CD1c-positive myeloid dendritic cell (primary cell): ENCODE data around the gene NDUFA13.
"Not testable (repeated sequence)": the region's sequence is repeated elsewhere in the genome, so short reads cannot be mapped to it uniquely, and the experiment has no call there.

ENCODE experiments used
- DNase-seq: peaks from one replicate; pipeline ENCODE4 v3.0.0-alpha.2; 2016; ENCODE audit errors: extremely low spot score

The NDUFA13 gene

DNA sequence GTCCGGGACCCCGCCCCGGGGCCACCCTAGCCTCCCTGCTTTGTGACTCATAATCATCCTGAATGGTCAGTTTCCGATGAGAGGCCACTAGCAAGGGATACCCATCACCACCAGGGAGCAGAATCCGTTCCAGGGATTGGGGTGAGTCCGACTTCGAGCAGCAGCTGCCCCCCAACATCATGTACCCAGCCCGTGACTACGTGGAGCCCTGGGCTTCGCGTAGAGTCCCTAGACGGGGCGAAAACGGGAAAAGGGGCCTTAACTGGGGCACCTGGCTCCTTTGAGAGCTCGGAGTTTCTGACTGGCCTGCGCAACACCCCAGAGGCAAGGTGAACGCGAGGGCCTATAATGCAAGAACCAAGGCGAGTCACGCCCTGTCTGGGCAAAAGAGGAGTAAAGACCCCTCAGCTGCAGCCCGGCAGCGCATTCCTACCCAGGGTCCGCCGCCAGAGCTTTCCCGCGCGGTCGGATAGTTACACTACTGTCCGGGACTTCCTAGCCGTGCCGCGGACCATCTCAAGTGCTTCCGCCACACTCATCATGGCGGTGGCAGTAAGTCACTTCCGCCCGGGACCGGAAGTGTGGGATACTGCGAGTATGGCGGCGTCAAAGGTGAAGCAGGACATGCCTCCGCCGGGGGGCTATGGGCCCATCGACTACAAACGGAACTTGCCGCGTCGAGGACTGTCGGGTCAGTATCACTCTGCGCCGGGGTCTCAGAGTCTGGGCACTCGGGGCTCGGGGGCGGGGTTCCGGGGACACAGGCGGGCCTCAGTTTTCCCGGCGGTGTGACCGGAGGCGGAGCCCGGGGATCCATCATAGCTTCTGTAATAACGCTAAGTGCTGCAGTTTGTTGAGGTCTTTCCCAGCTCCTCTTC is at the start of gene NDUFA13:
Gene NDUFA13, plus strand, starts transcription at position 584 of the 878 bp plus-strand sequence. Its CDS starts 14 bp downstream, at position 598.
- DNase-seq: peak; percentile 97

DNA sequence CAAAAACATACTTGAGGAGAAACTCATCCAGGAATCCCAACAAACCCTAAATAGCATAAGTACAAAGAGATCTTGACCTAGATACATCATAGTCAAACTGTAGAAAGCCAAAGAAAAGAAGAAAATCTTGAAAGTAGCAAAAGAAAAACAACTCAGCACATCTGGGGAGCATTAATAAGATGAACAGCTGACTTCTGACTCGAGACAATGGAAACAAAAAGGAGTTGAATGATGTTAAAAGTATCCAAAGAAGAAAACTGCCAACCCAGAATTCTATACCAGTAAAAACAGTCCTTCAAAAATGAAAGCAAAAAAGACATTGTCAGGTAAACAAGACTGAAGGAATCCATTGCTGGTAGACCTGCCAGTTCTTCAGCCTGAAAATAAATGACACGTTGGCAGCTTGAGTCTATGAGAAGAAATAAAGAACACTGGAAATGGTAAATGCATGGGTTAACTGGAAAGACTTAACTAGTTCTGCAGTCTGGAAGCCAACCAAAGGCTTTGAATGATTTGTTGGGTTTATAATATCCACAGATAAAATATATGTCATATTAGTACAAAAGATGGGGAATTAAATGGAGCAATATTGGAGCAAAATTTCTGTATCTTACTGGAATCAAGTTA is 47.5 kb upstream of the NDUFA13 start:
- no peak for DNase-seq

DNA sequence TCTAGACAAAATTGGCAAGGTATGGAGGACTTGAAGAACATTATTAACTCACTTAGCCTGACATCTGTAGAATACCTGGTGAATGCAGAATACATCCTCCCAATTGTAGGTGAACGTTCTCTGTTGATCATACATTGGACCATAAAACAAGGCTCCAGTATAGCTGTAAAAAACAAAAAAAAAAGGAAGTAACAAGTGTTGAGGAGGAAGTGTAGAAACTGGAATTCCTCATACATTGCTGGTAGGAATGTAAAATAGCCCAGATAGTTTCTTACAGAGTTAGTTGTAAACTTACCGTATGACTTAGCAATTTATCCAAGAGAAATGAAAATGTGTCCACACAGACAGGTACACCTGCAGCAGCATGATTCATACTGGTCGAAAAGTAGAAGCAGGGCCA is 45.4 kb upstream of the NDUFA13 start:
- peak; percentile 42 for DNase-seq

DNA sequence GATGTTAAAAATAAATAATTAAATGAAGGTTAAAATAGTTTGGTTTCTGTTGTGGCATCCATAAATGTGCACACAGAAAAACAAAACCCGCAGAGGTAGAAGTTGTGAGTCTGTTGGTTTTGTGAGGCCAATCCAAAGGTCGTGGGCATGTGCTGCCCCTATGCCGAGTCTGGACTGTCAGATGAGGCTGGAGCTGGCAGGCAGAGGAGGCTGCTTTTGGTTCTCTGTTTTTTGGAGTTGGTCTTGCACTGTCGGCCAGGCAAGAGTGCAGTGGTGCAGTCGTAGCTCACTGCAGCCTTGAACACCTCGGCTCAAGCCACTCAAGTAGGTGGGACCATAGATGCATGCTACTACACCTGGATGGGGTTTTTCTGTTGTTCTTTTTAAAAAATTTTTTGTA is 44.3 kb upstream of the NDUFA13 start:
- no peak for DNase-seq

DNA sequence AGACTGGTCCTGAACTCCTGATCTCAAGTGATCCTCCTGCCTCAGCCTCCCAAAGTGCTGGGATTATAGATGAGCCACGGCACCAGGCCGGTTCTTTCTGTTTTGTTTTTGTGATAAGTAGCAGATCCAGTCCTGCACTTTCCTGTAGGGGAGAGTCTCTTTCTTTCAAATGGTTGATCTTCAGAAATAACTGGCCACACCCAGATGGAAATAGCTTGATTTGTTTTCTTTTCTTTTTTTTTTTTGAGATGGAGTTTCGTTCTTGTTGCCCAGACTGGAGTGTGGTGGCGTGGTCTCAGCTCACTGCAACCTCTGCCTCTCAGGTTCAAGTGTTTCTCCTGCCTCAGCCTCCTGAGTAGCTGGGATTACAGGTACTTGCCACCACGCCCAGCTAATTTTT is 43.9 kb upstream of the NDUFA13 start:
- not testable (repeated sequence) for DNase-seq

DNA sequence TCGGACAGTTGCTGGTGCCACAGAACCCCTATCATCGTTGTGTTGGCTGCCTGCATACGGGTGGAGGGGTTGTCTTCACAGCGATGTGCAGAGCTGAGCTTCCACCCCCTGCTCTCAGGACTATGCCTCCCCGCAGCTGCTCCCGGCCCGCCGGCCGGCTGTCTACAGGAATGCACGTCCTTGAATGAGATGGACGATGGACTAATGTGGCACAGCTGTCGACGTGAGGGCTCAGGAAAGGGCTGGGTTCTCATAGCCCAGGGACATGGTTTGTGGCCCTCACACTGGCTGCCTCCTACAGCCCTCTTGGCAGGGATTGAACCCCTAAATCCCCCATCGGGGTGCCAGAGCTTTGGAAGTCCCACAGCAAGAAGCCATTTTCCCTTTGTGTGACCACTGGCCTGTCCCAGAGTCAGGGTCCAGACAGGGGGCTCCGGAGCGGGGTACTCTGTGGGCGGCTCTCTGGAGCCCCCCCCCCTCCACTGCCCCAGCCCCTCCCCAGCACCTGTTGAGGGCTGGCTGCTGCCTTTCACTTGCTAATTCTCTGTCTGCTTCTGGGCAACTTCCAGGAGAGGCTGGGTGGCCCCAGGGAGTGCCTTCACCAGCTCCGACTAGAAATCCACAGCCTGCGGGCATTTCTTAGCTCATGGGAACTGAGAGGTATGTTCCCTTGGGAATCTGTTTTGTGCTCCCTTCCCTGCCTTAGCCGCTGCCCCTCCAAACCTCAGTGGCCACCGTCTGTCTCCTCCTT is 40.8 kb upstream of the NDUFA13 start:
- DNase-seq: no peak

DNA sequence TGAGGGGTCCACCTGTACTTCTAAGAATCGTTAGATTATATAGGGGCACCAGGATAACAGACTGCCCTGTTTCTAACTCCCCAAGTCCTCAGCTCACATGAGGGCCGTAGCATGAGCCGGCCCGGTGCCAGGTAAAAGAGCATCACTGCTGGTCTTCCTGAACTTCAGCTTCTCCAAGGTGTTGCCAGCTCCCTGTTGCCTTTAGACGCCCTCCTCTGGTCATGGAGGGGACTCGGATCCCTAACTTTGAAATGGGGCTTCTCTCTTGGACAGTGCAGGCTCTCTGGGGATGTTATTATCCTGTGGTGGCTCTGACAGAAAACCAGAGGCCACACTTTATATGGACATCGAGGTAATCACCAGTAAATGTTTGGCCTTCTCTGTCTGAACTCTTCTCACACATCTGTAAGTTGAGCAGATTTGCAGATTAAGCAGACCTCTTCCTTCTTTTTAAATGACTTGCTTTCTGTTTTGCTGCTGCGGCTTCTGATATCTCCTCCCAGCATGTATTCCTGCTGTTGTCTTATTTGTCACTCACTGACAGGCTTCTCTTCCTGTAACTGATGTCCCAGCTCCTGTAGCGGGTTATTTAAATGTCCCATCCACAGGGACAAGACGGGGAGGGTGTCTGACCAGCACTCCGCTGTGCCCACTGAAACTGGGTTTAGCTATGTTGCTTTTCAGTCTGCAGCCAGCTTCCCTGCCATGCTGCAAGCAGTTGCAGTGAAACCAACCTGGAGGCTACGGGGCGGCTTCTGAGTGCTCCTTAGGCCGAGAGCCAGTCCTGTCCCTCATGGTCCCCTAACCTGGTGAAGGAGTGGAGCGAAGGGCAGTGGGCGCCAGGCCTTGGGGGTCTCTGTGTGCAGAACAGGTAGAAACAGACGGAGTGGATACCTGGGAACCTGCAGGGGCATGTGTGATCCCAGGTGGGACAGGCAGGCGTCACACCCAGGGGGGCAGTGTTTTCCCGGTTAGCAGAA is 39.9 kb upstream of the NDUFA13 start:
- DNase-seq: no peak

DNA sequence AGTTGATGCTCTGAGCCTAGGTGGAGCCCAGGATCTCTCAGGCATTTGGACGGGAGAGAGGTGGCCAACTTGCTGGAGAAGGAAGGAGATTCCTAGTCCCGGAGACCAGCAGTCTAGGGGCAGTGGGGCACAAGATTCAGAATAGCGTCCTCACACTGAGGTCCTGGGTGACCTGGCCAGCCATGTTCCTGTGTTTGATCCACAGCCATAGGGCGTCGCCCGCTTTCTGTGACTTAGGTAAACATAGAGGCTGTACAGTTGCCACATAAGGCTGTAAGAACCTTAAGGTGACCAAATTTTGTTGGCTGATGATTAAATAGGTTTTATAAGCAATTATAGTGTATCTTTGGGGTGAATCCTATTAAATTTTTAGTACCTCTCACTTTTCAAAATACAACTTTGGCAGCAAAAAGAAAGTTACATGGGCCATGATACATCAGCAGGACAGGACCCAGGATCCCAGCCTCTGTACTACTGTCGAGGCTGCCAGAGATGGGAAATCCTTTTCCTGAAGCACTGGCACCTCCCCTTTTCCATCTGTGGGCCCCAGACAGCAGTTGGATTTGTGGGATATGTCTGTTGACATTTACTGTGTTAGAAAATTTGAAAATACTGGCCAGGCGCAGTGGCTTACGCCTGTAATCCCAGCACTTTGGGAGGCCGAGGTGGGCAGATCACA is 38.2 kb upstream of the NDUFA13 start:
- no peak for DNase-seq

DNA sequence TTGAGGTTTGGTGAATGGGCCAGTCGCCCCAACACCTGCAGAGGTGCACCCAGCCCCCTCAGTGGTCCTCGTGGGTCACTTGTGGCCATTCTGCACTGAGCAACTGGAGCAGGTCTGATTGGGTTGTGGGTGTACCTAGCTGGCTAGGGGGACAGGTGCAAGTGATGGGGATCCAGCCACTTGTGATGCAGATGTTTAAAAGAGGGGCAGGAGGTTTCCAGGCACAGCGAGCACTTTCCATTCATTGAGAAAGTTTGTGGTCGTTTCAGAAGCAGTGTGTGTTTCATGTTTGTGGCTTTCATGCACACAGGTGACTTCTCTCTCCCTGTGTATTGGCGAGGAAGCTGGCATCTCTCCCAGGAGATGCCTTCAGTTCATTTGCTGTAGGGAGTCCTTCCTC is 35.3 kb upstream of the NDUFA13 start:
- no peak for DNase-seq

DNA sequence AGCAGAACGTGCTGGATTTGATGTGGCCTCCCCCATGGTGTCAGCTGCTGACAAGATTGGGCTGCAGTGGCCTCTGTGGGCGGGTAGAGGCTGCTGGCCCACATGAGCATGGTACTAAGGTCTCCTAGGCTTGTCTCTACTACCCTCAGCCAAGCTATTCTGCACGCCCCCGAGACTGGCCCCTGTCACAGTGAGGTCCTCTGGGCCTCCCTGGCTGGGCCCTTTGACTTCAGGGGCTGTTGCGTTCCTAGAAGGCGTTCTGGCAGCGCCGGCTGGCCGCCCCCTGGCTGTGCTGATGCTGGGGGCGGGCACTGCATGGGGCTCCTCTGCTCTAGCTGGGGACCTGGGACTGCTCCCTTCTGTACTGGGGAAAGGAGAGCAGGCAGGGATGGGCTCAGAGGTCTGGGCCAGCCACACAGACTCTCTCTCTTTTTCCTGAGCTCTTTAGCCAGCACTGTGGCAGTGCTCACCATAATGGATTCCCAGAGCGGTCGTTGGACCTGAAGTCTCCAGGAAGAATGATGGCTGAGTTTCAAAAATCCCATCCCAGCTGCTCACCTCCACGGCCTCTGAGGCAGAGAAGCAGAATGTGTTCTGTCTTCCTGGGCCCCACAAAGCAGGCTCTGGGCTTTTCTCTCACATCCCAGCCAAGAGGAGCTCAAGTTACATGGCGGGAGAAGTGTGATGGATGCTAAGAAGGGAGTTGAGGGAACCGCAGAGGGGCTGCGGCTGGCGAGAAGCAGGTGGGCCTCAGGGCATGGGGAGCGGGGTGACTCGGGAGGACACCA is 33.0 kb upstream of the NDUFA13 start:
- no peak for DNase-seq

DNA sequence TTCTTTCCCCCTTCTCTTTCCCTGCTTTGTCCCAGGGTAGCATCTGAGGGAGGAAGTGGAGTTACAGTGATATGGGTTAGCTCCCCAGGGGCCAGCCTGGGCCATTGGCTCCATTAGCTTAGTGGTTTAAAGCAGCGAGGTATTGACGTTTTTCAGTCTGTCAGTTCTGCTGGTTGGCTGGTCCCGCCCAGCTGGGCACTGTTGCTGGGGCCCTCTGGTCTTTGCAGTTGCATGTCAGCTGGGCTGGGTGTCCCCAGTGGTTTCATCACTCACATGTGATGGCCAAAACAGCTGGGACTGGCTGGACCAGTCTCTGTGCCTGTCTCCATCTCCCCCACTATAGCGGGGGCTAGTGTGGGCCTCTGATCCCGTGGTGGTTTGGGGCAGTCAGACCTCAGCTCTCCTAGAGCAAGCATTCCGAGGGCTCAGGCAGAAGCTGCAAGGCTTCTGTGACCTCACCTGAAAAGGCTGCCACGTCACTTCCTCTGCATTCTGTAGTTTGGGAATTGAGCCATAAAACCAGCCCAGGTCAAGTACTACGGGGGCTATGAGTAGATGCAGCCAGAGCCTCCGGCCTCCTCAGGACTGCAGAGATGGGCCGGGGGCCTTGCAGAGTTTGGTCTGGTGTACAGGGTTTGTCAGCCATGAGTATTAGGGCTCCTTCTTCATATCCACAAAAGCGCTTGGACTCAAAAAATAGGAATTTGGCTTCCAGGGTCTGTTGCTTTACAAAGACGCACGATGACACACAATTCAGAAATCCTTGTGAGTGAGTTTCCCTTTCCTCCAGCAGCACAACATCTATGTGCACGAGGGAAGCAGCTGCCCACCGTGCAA is 30.6 kb upstream of the NDUFA13 start:
- DNase-seq: no peak

DNA sequence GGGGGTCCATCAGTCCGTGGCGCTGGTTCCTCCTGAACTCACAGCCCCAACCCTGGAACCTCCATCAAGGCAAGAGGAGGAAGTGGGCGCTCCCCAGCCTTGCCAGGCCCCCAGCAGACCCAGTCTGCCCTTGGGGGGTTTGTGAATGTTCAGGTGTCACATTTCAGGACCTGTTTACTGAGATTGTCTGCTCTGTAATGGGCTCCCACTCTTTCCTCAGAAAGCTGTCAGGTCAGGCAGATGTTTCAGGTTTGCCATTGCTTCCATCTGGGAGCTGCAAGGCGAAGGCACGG is 30.1 kb upstream of the NDUFA13 start:
- no peak for DNase-seq

DNA sequence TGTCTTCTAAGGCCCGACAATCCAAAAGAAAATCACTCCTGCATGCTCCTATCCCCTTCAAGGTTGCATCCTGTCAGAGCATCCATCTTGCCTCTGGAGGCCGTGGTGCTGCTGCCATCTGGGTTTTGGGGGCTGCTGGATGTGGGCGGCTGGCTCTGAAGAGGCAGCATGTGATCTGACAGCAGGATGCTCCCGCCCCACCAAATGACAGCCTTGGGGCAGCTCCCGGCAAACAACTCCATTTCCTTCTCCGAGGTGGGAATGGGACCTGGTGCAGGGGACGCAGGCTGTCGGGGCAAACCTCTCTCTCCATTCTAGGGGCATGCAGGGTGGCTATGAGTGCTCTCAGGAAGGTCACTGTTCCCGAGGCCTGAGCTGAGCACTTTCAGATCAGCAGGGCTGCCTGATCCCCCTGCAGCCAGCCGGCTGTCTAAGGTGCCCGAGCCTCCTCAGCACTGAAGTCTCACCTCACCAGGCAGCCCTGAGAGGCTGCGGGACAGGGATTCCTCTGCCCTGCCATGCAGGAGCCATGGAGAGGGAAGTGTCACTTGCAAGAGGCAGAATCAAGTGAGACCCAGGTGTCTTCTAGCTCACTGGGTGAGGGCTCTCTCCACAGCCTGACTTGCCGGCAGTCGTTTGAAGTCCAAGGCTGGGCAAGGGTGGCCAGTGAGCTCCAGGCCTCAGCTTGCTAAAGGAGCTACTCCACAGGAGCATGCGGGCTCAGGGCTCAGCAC is 29.5 kb upstream of the NDUFA13 start:
- no peak for DNase-seq

DNA sequence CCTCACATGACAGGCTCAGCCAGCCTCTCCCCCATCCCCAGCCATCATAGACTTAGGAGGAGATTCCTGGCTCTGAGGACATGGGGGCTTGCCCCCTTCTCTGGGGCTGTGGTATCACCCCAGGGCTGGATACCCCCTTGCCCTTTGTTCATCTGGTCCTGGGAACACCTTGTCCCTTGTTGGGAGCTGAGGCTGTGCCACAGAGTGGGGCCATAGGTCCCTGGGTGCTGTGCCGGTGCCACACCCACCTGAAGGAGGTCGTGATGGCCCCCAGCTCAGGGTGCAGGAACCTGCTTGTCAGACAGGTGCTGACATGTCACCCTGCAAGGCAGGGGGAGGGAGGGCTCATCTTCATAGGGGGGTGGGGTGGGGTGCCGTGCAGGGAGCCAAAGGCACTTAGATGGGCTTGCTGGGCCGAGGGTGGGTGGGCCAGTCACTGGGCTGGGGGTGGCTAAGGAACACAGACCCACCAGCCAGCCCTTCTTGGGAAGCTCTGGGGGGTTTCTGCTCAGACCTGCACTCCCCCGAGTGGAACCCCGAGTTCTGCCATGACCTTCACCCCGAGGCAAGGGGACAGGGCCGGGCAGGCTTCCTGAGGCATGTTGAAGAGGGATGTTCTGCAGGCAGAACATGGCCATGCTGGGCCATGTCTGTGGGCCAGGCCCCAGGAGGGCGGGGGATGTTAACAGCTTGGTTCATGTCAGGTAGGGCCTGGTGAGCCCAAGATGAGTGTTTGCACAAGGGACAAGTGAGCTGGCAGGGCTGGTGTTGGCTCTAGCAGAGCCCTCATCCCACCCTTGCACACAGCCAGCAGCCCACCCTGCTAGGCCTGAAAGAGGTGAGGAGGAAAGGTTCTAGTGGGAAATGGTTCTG is 28.7 kb upstream of the NDUFA13 start:
- no peak for DNase-seq

DNA sequence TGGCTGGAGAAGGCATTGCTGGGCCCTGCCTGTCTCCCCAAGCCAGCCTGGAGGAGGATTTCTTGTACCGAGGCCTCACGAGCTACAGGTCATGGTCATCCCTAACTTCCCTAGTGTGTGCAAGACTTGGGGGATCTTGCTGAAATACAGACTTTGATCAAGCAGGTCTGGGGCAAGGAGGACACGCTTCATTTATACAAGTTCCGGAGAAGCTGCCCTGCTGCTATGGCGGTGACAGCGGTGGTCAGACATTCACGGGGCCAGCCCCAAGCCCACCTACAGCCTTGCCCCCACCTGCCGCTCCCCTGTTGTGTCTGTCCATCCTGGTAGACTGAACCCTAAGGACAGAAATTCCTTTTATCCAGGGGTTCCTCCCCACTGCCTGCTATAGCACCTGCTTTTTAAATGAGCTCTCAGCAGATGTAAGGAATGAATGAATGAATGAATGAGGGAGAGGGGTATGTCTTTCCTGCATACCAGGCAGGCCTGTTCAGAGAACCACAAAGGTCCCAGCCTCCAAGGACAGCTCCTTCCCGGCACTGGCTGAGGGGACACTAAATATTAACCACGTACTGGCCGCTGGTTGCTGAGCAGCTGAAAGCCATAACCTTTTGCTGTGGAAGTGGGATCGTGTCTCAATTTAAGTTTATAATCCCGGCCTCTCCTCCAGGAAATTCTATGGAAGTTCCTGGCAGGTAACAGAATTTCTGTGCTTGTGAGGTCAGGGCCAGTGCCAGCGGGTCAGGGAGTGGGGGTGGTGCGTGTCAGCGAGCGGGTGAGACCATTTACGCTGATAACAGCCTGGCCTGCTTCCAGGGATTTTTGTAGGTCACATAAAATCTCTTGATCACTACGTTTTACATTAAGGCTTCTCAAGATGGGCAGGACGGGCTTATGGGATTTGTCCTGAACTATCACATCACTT is 27.8 kb upstream of the NDUFA13 start:
- no peak for DNase-seq

DNA sequence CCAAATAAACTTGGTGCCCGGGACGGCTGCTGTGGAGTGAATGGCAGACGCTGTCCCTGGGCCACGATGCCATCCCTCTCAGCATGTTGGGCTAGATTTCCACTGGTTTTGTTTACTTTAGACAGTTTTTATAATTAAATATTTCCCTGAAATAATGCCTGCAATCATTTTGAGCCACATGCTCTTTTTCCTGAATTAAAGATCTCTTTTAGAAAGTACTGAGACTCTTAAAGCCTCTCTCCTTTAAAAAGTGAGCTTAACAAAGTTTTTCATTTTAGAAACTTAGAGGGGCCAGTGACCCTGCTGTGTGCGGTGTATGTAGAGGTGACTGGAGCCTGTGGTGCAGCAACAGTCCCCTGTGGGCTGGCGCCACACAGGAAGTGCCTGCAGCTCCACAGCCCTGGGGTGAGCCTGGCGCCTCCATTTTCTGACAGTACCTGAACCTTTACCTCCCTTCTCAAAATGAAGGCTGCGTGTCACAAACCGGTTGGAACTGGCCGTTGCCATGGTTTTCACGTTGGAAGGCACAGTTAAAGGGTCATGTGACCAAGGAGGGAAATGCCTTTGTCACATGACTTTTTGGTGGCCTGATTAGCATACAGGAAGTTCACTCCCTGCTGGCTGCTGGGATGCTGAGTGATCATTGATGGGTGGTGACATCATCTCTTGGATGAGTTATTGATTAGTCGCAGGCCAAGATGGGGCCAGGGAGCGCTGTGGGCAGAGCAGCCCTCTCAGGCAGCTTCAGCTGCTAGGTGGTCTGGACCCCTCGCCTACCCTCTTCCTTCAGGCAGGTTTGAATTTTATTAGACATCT is 26.9 kb upstream of the NDUFA13 start:
- peak; percentile 91 for DNase-seq
